Measurements from ENCODE around the gene FOXC1. TPM values are rescaled to one million over a fixed set of nuclear protein-coding genes. Genes with fewer than 3 reads are reported as not detected.

FOXC1 gene
- total RNA-seq, 1 donor from 2014 or later: 4.8 TPM

GRCh38 chr6:1612299-1612973 is 2.7 kb downstream of the FOXC1 start:
- DNase-seq: no peak

GRCh38 chr6:1612974-1613306 is 3.2 kb downstream of the FOXC1 start:
- DNase-seq: no peak

- no peak for DNase-seq
Observed at GRCh38 chr6:1613346-1613687, 3.6 kb downstream of the FOXC1 start.

GRCh38 chr6:1613688-1614447 is 4.2 kb downstream of the FOXC1 start:
- DNase-seq: no peak

GRCh38 chr6:1614448-1615150 is 4.9 kb downstream of the FOXC1 start:
- no peak for DNase-seq

GRCh38 chr6:1615151-1615852 is 5.6 kb downstream of the FOXC1 start:
- no peak for DNase-seq

GRCh38 chr6:1615853-1616420 is 6.2 kb downstream of the FOXC1 start:
- no peak for DNase-seq

GRCh38 chr6:1616701-1617463 is 7.2 kb downstream of the FOXC1 start:
- DNase-seq: no peak

GRCh38 chr6:1617466-1618310 is 8.0 kb downstream of the FOXC1 start:
- DNase-seq: no peak

GRCh38 chr6:1618311-1619097 is 8.8 kb downstream of the FOXC1 start:
- no peak for DNase-seq

- DNase-seq: no peak
Observed at GRCh38 chr6:1619098-1619672, 9.5 kb downstream of the FOXC1 start.

- DNase-seq: no peak
Observed at GRCh38 chr6:1619673-1620503, 10.2 kb downstream of the FOXC1 start.

GRCh38 chr6:1620504-1621069 is 10.9 kb downstream of the FOXC1 start:
- no peak for DNase-seq

GRCh38 chr6:1621070-1621701 is 11.5 kb downstream of the FOXC1 start:
- DNase-seq: no peak

GRCh38 chr6:1622220-1622850 is 12.6 kb downstream of the FOXC1 start:
- DNase-seq: no peak

GRCh38 chr6:1622851-1623768 is 13.4 kb downstream of the FOXC1 start:
- DNase-seq: no peak

Measured in occipital lobe (tissue), 2 donors.